Activated CD4-positive, alpha-beta T cell treated with anti-CD3 and anti-CD28 coated beads, Interleukin-2, amount 50 U/mL, for 4 hours (primary cell): ENCODE data around the gene TRPV6.

Source experiments
- DNase-seq, 2 experiments: peaks; one replicate each; pipeline ENCODE4 v3.0.0-alpha.2; 2020

Gene TRPV6

DNA sequence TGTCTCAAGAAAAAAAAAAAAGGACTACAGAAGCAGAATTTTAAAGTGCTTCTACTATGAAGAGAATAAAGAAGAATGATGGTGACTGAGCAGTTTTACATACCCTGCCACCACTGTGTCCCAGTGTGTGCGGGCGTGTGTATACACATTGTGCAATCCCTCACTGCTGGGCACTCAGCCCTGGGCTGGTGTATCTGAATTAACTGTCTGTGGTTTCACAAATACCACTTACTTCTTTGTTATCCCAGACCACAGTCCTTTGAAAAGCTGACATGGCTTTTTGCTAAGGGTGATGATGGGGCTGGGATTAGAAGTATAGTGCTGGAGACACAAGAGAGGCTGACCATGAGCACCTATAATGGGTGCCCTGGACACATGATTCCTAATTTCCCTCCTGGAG is 21.1 kb upstream of the TRPV6 start:
- DNase-seq: no peak

DNA sequence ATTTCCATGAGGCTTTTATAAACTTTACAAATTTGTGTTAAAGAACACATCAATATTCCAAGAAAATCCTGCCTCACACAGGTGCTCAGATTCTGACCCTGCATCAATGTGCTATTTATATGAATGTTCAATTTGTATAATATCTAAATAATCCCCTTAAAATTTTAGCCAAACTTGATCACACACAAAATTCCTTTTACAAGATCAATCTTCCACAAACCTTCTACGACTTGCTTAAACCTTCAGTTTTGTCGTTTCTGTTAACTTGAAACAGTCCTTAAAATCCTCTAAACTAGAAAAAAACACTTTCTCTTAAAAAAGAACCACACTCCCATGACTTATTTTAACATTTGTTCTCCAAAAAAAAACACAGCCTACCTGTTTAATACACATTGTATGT is 20.2 kb upstream of the TRPV6 start:
- no peak for DNase-seq

DNA sequence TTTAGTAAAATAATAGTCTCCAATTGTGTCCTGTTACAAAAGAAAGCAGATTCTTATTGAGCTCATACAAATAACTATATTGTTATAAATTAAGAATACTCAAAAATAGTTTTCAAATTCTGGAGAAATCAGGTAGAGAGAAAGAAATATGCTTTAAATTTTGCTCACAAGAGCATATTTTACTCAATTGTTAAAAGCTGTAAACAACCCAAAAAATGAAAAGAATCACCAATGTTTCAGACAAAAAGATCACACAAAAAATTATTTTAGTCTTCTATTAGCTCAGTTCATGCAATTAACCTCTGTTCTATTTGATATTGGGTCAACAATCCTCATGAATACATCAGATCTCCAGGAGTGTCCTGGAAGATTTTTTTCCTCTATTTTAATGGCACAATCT is 18.6 kb upstream of the TRPV6 start:
- no peak for DNase-seq

DNA sequence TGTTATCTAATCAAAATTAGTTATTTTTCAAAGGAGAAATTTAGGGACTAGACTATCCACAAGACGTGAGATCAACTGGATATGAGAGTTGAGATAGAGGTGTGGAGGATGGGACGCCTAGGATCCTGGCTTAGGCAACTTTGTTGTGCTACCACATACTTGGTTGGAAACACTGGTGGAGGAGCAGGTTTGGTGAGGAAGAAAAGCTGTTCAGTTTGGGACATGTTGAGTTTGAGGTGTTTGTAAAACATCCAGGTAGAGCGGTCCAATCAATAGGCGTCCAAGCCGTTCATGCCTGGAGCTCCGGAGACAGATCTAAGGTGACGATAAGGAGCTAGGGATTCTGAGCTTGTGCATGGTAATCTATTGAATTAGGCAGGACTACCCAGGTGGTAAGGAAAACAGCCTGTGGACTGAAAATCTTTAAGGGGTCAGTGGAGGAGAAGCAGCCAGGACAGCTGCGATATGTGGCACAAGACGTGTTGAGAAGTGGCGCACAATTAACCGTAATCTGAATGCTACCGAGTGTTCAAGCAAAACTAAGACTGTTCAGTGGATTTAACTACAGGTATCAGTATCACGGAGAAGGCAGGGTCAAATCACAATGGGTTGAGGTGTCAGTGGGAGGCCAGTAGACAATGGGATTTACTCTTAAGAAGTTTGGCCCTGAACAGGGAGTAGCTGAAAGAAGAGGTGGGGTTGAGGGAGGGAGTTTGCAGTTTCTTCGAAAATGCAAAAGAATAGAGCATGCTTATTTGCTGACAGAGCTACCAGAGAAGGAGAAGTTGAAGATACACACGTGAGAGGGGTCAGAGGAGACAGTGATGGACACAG is 16.1 kb upstream of the TRPV6 start:
- no peak for DNase-seq

DNA sequence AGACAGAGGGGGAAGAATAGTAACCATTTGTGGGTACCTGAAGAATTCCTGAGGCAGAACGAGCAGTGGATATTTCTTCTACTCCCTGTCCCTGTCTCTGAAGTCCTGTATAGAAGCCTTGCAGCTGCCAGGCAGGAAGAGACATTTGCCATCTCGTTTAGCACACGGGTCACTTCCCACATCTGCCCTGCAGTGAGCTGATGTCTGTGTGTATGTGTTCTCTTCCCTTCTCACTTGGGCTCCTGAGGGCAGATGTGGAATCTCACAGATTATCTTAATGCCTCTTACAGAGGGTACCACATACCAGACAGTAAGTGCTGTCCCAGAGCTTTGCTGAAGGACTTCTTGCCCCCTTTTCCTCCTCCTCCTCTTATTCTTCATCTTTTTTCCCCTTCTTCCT is 14.1 kb upstream of the TRPV6 start:
- no peak for DNase-seq

DNA sequence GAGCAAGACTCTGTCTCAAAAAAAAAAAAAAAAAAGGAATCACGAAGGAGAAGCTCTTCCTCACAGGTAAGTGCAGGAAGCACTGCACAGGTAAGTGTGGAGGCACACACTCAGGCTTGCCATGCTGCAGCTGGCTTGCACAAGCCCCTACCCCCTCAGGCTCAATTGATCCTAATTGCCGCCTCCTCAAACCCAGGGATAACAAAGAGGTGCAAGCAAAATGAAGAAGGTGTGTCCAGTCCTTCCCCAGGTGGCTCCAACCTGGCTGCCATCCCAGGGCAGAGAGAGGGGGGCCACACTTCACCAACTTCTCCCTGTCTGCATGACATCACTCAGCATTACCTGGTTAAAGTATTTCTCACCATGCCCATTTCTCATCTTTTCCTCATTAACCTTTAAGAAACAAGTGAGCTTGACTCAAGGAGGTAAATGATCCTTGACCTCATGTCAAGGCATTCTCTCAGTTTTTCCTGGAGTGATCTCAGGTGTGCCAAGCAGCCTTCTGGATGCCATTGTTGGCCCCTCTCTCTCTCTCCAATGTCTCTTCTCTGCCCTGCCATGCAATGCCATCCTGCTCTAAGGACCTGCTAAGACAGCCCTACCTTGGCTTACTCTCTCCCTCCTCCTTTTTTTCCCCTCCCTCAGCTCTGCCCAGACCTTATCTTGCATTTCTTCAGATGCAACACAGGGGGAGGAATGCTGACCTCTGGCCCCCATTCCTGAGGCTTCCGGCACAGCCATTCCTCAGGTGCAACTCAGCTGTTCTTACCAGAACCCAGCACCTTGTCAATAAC is 13.0 kb upstream of the TRPV6 start:
- no peak for DNase-seq

DNA sequence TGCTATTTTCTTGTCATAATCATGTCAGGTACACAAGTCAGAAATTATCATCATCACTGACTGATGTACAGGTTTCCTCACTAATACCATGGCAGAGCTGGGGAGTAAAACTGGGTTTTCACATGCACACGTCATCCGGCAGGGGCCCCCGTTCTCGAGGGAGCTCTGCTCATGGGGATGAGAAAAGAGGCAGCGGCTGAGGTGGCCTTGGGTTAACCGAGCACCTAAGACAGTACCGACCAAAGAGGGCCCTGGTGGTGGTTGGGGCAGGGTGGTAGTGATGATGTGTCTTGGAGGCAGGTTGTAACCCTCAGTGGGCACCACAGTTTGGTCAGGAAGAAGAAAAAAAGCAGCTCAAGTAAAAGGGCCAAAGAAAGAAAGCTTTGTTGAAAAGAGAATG is 12.1 kb upstream of the TRPV6 start:
- no peak for DNase-seq

DNA sequence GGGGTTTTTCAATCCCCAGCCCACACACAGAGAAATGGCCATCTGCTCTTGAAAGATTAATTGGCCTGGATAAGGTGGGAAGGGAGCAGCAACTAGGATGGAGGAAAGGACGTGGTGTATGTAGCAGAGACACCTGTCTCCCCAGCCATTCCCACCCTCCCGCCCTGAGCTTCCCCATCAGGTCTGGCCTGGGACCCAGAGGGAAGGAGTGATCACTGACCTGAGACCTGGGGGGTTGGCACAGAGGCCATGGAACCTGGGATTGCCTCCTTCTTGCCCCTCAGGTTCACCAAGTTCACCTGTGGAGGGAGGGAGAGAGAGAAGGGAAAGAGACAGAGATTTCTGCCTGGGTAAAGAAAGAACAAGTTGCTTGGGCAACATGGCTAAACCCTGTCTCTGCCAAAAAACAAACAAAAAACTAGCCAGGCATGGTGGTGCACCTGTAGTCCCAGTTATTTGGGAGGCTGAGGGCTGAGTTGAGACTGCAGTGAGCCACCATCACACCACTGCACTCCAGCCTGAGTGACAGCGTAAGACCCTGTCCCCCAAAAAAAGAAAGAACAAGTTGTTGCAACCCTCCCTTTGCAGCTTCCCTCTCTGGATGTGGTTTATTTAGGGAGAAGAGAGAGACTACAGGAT is 11.3 kb upstream of the TRPV6 start:
- DNase-seq: no peak

DNA sequence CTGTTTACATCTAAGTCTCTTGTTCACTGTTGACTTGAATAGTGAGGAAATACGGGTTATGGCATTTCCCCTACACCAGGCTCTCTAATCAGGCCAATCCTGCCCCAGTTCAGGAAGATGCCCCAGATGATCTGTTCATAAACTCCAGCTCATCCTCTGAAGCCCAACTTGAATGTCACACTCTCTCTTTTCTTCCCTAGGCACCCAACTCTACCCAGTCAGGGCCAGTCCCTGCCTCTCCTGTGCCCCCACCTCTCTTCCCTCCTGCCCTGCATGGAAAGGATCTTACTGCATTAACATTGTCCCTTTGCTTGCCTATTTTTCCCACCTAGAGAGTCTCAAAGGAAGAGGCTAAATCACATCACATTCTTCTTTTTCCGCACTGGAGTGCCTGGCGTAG is 10.6 kb upstream of the TRPV6 start:
- no peak for DNase-seq

DNA sequence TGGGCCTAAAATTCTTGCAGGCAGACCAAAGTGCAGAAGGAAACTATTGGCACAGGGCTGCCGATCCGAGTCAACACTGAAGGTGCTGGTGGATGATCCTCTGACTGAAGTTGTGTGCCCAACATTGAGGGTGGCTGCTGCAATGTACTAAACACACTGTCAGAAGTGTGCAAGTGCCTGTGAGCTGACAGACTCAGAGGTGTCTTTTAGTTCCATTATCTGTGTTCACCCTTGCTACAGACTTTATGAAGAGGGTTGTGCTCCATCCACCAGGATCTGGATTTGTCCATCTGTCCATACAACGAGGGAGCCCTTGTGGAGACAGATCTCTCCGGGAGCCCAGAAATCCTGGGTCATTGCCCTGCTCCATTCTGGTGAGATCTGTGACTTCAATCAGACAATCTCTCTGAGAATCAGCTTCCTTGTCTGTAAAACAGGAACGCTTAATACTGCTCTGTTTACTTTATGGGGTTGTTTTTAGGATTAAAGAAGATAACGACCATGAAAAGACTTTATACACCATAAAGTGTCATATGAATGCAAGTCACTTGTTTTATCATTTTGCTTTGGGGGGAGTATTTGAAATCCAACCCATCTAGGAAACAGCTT is 9.5 kb upstream of the TRPV6 start:
- no peak for DNase-seq

DNA sequence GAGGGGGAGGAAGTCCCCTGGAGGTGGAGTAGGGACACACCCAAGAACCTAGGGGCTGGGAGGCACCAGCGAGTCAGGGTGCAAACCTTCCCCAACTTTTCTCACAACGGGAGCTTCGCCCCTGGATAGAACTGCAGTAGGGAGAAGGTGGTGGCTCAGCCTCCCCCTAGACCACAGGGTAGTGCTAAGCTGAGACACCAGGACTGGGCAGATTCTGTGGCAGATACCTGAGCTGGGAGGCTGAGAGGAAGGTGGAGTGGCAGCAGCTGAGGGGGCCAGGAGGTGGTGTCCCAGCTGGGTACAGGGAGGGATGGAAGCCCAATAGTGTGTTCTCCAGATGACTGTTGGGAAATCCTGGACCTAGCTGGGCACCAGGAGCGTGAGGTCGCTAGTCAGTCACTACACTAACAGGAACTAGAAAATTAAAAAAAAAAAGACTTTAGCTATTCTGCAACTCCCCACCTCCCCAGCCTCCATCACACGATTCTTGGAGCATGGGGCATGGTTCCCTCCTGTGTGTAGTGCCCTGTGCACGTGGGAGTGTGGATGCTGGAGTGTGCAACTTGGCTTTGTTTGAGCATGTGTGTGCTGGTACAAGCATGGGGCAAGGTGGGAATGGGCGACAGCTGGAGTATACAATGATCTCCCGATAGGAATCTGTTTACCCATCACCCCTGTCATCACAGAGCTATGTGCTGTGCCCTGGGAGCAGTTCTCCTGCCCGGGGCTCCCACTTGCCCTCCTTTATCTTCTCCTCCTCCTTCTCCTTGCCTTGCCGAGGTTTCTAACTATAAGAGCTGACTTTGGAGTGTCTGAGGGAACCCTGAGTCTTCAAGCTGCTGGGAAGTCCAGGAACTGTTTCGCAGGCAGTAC is 8.8 kb upstream of the TRPV6 start:
- no peak for DNase-seq

DNA sequence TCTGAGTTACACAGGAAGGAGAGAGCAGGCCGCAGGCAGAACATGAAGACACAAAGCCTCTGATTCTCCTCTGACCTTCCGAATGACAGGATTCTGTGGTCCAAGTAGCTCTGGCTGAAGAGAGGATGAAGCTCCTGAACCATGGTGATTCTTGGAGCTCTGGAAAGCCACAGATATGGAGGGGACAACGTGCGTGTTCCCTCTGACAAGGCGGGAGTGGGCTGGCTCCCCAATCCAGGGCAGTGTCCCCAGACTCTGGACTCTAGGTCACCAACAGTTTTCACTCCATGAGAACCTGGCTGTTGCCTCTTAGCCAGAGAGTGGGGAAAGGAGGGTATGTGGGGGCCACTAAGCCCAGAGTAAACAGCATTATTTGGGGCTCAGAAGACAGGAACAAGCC is 7.4 kb upstream of the TRPV6 start:
- DNase-seq: no peak

DNA sequence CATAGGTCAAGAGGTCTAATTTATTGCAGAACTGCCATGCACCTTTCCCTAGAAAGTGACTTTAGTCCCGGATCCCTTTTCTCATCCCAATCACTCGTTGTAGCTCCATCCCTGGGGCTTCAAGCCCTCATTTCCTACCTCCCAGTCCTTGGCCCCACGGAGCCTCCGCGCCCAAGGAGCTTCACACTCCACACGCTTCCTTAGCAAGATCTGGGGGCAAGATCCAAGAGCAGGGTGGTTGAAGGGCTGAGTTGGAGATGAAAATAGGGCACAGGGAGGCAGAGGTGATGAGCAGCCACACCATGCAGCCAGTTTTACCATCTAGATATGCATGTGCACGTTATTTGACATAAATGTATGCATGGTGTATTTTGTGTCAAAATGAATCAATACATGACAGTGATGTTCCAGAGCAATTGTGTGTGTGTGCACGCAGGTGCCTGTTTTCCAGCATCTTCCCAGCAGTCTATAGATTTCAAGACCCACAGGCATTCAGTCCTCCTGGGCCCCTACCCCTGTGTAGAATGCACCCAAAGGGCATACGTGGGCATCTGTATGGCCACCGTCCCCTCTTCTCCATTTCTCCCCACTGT is 6.0 kb upstream of the TRPV6 start:
- no peak for DNase-seq

DNA sequence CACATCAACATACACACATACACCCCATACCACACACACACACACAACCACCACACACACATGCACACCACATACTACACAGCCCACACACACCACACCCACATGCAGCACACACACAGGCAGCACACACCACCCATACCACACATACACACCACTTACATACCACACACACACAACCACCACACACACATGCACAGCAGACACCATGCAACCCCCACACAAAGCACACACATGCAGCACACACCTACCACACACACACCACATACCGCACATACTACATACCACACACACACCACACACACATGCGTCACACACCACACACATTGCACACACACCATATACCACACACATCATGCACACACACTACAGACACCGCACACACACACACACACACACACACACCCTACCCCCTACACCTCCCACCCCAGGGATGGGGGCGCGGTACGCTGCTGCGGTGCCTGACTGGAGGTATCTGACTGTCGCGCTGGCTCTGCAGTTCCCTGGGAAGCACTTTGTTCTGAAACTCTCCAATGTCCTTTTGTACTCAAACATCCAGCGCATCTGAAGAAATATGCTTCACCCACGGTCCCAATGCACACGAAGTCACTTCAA is 5.4 kb upstream of the TRPV6 start:
- no peak for DNase-seq

DNA sequence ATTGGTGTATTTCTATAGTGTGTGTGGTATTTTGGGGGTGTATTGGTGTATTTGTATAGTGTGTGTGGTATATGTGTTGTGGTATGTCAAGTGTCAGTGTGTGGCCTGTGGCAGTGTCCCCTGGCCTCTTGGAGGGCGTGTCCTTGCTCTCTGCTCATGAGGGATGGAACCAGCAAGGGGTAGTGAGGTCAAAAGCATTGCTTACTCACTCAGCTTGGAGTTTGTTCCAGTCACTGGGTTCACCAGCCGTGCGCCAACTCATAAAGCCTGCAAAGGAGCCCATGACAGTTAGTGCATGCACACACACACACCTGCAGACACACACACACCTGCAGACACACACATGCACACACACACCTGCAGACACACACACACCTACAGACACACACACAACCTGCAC is 4.3 kb upstream of the TRPV6 start:
- DNase-seq: no peak

DNA sequence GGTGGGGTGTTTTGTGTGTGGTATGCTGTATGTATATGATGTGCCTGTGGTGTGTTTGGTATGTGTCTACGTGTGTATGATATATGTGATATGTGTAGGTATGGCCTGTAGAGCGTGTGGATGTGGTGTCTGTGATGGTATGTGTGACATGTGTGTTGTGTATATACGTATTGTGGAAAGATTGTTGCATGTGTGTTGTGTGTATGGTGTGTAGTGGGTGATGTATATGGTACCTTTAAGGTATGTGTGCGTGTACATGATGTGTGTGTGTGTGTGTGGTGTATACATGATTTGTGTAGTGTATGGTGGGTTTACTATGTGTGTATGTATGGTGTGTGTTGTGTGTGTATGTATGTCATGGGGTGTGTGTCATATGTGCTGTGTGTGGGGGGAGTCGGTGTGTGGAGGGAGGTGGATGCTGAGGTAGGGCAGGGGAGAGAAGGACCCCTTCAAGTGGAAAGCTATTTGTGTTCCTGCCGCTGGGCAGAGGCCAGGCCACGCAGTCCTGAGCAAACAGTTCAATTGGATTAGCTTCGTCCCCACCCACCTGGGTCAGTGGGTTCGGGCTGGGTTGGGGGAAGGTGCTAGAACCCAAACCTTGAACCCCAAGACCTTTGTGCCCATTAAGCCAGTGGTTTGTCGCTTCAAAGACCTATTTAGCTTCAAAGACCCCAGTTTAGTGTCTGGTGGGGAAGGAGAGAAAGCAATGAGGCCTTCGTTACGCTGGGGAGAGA is 1.9 kb upstream of the TRPV6 start:
- DNase-seq: no peak

DNA sequence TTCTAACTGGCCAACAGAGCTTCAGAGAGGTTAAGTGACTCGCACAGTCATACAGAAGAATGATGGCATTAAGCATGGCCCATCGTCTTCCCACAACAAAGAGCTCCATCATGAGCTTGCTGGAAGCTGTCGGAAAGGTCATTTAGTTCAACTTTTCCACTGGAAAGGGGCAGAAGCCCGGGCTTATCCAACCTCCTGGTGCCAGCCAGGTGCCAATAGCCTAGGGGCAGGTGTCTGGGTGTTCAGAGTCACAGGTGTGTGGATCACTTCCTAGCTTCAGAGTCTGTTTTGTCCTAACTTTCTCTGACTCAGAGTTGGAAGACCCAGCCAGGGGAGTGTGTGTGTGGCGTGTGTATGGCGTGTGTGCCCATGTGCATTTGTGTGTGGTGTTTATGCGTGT is 1.3 kb upstream of the TRPV6 start:
- no peak for DNase-seq

DNA sequence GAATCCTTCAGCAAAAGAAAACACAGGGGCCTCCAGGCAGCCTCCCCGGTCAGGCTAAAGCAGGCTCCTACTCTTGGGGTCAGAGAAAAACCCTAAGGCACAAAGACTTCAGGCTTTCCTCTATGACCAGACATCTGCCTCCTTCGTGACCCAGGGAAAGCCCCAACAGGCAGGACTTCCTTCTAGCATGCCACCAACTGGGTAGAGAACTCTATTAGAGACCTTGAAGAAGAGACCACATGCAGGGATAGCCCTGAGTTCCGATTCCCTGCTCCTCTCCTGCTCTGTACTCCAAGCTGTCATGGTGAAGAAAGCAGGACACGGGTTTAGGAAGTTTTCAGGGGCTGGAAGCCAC is 1.3 kb downstream of the TRPV6 start:
- DNase-seq: no peak

DNA sequence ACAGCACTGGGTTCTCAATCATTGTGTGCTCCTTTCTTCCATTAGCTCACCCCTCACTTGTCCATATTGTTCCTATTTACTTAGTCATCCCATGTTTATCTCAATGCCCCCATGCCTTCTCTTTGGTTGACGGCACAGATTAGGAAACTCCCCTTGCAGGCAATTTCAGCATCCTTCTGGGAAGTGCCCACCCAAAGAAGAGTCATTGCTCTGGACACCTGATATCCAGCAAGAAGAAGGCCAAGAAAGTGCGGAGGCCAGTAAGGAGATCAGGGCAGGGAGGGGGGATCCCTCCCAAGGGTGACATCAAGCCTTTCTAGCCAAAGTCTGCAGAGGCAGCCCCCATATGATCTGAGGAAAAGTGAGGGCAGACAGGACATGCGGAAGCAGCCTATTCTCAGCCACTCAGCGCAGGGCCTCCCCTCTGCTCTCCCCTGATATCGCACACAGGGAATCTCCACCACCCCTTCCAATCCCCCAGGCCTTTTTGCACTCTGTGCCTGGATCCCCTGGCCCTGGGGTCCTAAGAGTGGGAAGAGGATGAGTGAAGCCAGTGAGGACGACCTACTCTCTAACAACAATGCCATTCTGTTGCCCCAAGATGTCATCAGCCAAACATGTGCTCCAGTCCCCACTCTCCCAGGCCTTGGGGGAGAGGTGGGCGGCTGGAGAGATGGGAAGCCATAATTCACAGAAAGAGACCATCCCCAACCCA is 1.8 kb downstream of the TRPV6 start:
- no peak for DNase-seq

DNA sequence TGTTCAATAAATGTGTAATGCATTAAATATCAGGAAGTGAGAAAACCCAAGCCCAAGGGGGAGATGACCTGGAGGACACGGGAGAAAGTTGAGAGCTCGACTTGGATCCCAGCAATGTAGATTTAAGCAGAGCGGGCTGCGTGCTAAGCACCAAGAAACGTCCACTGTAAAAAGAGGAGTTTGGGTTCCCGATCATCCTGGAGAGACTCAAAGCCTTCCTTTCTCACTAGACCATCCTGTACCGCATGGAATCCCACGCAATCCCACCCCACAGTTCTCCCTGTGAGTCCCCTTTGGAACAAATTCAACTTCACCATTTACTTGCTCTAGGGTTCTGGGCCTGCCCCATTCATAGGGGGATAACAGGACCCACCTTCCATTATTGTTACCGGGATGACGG is 2.4 kb downstream of the TRPV6 start:
- DNase-seq: no peak

DNA sequence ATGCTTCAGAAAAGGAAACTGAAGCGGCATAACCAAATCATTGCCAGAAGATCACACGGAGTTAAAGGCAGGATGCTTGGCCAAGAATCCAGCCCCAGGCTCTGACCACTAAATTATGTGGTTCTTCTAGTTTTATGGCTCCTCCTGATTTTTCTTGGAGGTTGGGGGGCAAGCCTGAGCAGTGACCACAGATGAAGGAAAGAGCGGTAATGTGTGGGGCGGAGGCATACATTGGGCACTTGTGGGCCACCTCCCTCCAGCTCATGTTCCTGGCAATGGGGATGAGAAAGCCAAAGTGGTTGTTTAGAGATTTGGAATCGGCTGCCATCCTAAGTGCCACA is 3.2 kb downstream of the TRPV6 start:
- DNase-seq: no peak
